ENCODE data around the gene ANKRD12. TPM values are rescaled to one million over a fixed set of nuclear protein-coding genes. Genes with fewer than 3 reads are reported as not detected.

ANKRD12 gene
- total and polyA plus RNA-seq, 11 donors: 7.7 to 70.9 (median 52.0) TPM

- DNase-seq (no peak), ATAC-seq (no peak)
- WGBS, 4 donors: 49 to 68% (median 52%) methylated on average over 4 of the region's 4 CpGs
- intact Hi-C loops (cut with DNase I): loop anchor here in 1 of 10 donors (10.0 kb wide), 1 partner anchor 247 kb away; no protein-coding TSS in a partner anchor
- TF ChIP-seq POLR2A (IDR thresholded peaks at IDR 0.05) (no peak), CTCF (IDR thresholded peaks at IDR 0.05) (no peak)
- H3K27me3 ChIP-seq: no peaks in the 10 kb centered on the region
- H3K4me3 ChIP-seq: no peak overlapping the region
- H3K4me1 ChIP-seq: no peaks in the 10 kb centered on the region
- H3K36me3 ChIP-seq: no peaks in the 10 kb centered on the region
- no peak overlapping the region for H3K27ac ChIP-seq
- peaks cover 0 to 4% (median 0%) of the 10 kb centered on the region in 12 donors for H3K9me3 ChIP-seq
Observed at GRCh38 chr18:9321736-9322135, 185.2 kb downstream of the ANKRD12 start.

DNA sequence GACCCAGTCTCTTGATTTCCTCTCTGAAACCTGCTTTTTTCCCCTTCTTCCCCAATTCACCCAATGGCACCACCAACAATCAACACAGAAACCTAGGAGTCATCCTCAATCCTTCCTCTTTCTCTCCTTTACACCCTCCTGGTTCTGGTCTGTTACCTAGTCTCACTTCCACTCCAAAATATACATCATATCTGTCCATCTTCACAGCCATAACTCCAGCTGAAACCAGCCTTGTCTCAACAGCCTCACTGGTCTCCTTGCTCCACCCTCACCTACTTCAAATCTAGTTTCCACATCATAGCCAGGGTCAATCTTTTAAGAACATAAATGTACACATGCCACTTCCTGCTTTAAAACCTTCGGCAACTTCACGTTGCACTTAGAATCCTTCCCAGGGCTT is 186.2 kb downstream of the ANKRD12 start:
- Histone ChIP-seq H3K27me3 (no peaks in the 10 kb centered on the region), H3K36me3 (no peaks in the 10 kb centered on the region), H3K9me3 (peaks cover 0 to 4% (median 0%) of the 10 kb centered on the region in 12 donors), H3K27ac (no peak overlapping the region), H3K4me1 (no peaks in the 10 kb centered on the region), H3K4me3 (no peak overlapping the region)
- no peak for DNase-seq
- 81 to 83% (median 82%) methylated on average over 2 of the region's 2 CpGs for WGBS, 4 donors
- no peak for ATAC-seq
- TF ChIP-seq CTCF (IDR thresholded peaks at IDR 0.05) (no peak), POLR2A (IDR thresholded peaks at IDR 0.05) (no peak)
- intact Hi-C loops (cut with DNase I): loop anchor here in 1 of 10 donors (10.0 kb wide), 1 partner anchor 248 kb away; no protein-coding TSS in a partner anchor

DNA sequence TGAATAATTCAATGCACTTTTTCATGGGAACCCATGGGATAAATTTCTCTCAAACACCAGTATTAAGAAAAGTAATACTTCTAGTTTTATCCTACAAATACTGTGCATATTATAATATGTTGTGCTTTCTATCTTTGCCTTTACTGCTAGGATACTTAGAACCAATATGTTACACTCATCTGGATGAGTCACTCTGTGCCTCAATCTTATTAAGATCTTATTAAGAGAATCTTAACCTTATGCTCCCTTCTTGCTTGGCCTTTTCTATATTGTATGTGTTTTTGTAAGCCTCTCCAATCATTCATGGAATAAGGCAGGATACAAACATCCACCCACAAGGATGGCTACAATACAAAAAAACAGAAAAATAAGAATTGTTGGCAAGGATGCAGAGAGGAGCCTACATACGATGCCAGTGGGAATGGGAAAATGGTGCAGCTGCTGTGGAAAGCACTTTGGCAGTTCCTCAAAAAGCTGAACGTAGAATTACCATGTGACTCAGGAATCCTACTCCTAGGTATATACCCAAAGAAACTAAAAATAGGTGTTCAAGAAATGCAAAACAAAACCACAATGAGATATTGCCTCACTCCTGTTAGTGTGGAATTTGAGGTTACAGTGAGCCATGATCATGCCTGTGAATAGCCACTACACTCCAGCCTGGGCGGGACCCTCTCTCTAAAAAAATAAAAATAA is 187.3 kb downstream of the ANKRD12 start:
- Histone ChIP-seq H3K27me3 (no peaks in the 10 kb centered on the region), H3K4me1 (no peaks in the 10 kb centered on the region), H3K4me3 (no peak overlapping the region), H3K9me3 (peaks cover 0 to 16% (median 2%) of the 10 kb centered on the region in 12 donors), H3K27ac (no peak overlapping the region), H3K36me3 (no peaks in the 10 kb centered on the region)
- WGBS, 4 donors: 49 to 54% (median 51%) methylated on average over 3 of the region's 3 CpGs
- intact Hi-C loops (cut with DNase I): loop anchor here in 1 of 10 donors (10.0 kb wide), 1 partner anchor 249 kb away; no protein-coding TSS in a partner anchor
- ATAC-seq: no peak
- DNase-seq: no peak
- TF ChIP-seq CTCF (IDR thresholded peaks at IDR 0.05) (no peak), POLR2A (IDR thresholded peaks at IDR 0.05) (no peak)

DNA sequence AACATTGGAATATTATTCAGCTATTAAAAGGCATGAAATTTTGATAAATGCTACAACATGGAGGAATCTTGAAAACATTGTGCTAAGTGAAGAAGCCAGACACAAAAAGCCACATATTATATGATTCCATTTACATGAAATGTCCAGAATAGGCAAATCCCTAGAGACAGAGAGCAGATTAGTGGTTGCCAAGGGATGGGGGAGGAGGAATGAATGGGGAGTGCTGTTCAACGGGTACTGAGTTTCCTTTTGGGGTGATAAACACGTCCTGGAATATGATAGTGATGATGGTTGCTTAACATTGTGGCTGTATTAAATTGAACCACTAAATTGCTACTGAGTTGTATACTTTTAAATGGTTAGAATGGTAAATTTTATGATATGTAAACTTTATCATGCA is 189.1 kb downstream of the ANKRD12 start:
- no peak for ATAC-seq
- H3K27me3 ChIP-seq: no peaks in the 10 kb centered on the region
- no peak for TF ChIP-seq POLR2A (IDR thresholded peaks at IDR 0.05)
- TF ChIP-seq CTCF (IDR thresholded peaks at IDR 0.05): no peak
- no peaks in the 10 kb centered on the region for H3K36me3 ChIP-seq
- H3K27ac ChIP-seq: no peak overlapping the region
- WGBS, 4 donors: 27 to 43% (median 37%) methylated on average over 2 of the region's 2 CpGs
- DNase-seq: no peak
- intact Hi-C loops (cut with DNase I): loop anchor here in 1 of 10 donors (10.0 kb wide), 1 partner anchor 251 kb away; no protein-coding TSS in a partner anchor
- no peak overlapping the region for H3K4me3 ChIP-seq
- peaks cover 0 to 18% (median 2%) of the 10 kb centered on the region in 12 donors for H3K9me3 ChIP-seq
- no peaks in the 10 kb centered on the region for H3K4me1 ChIP-seq

Measured in heart left ventricle (tissue), 16 donors.